Mesendoderm (in vitro differentiated cells): ENCODE data around the gene SYNE2.
A peak's percentile ranks its signal among the peaks of the same experiment; 100 is the strongest.

Source experiments
- DNase-seq: peaks from one replicate; pipeline ENCODE4 v3.0.0; 2013
- H2AK5ac ChIP-seq: 2 replicates; pipeline ENCODE4 v1.6.1; 2013; ENCODE audit warnings: low read length, inconsistent platforms
- H2BK120ac ChIP-seq: 2 replicates; pipeline ENCODE4 v1.6.1; 2013; ENCODE audit warnings: low read depth, mild to moderate bottlenecking, low read length, moderate library complexity, mixed read lengths
- H2BK15ac ChIP-seq: replicated peaks from 2 replicates; pipeline ENCODE4 v1.6.1; 2013; ENCODE audit warnings: low read depth, mild to moderate bottlenecking, moderate library complexity
- H2BK5ac ChIP-seq: 2 replicates; pipeline ENCODE4 v1.6.1; 2013; ENCODE audit warnings: low read length, inconsistent platforms
- H3K18ac ChIP-seq: 2 replicates; pipeline ENCODE4 v1.6.1; 2013; ENCODE audit warnings: mild to moderate bottlenecking, low read length, mixed read lengths
- H3K23ac ChIP-seq: one replicate; pipeline ENCODE4 v1.6.1; 2013; ENCODE audit warnings: low read length
- H3K27ac ChIP-seq: 2 replicates; pipeline ENCODE4 v1.5.1; 2013; ENCODE audit warnings: low read depth, mild to moderate bottlenecking, inconsistent platforms, low read length, moderate library complexity
- H3K27me3 ChIP-seq: 2 replicates; pipeline ENCODE4 v1.6.1; 2013; ENCODE audit warnings: low read length, control low read depth, mild to moderate bottlenecking, inconsistent platforms; ENCODE audit not compliant: insufficient read depth, poor library complexity
- H3K36me3 ChIP-seq: 2 replicates; pipeline ENCODE4 v1.6.1; 2013; ENCODE audit warnings: low read length, inconsistent platforms; ENCODE audit not compliant: control insufficient read depth, insufficient read depth
- H3K4ac ChIP-seq: one replicate; pipeline ENCODE4 v1.6.1; 2013; ENCODE audit warnings: low read depth, mild to moderate bottlenecking, low read length, moderate library complexity
- H3K4me1 ChIP-seq: 2 replicates; pipeline ENCODE4 v1.6.1; 2013; ENCODE audit warnings: low read depth, low read length, inconsistent platforms; ENCODE audit not compliant: control insufficient read depth
- H3K4me2 ChIP-seq: 2 replicates; pipeline ENCODE4 v1.6.1; 2013; ENCODE audit warnings: low read length
- H3K4me3 ChIP-seq: 2 replicates; pipeline ENCODE4 v1.5.1; 2013; ENCODE audit warnings: mild to moderate bottlenecking, low read length
- H3K56ac ChIP-seq: one replicate; pipeline ENCODE4 v1.6.1; 2013; ENCODE audit warnings: low read length
- H3K79me1 ChIP-seq: 2 replicates; pipeline ENCODE4 v1.6.1; 2013; ENCODE audit warnings: low read length, inconsistent platforms
- H3K79me2 ChIP-seq: 2 replicates; pipeline ENCODE4 v1.6.1; 2013; ENCODE audit warnings: mild to moderate bottlenecking, low read length; ENCODE audit not compliant: control insufficient read depth, insufficient read depth
- H3K9ac ChIP-seq: 2 replicates; pipeline ENCODE4 v1.6.1; 2013; ENCODE audit warnings: low read length, inconsistent platforms
- H4K5ac ChIP-seq: one replicate; pipeline ENCODE4 v1.6.1; 2013; ENCODE audit warnings: low read length
- H4K8ac ChIP-seq: one replicate; pipeline ENCODE4 v1.6.1; 2013; ENCODE audit warnings: low read depth, mild to moderate bottlenecking, control low read depth, low read length, moderate library complexity
- WGBS: extraction: QIAGEN DNeasy Blood & Tissue Kit; methylation state at CpG from one replicate; pipeline ENCODE4 v1.1.7; 2013; ENCODE audit warnings: low lambda C conversion rate, missing lambda C conversion rate; ENCODE audit not compliant: insufficient coverage; ENCODE audit errors: extremely low coverage; 5-methylcytosine and 5-hydroxymethylcytosine counted together

SYNE2 gene

DNA sequence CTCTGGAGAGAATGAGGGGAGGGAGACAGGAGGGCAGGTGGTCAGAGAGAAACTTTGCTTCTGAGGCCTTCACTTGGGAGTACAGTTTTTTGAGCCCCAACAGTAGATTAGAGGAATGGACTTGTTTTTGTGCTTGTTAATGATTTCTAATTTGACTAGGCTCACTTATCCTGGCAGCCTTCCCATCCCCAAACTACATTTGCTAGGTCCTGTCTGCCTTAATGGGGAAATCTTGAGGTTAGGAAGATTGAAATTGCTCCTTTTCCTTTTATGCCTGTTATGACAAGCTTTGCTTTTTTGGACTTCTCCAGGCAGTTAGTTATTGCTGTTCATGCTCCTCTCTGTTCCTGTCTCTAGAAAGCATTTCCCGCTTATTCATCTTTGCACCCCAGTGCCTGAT is 37.7 kb downstream of the SYNE2 start:
- Histone ChIP-seq H2BK15ac (no peak overlapping the region), H3K4me1 (no peaks in the 10 kb centered on the region), H2BK120ac (no peak overlapping the region), H3K4ac (no peak overlapping the region), H3K36me3 (no peaks in the 10 kb centered on the region), H3K79me2 (no peaks in the 10 kb centered on the region), H2AK5ac (no peak overlapping the region), H3K79me1 (no peaks in the 10 kb centered on the region), H4K5ac (no peak overlapping the region), H2BK5ac (no peak overlapping the region), H3K27ac (no peak overlapping the region), H3K23ac (no peak overlapping the region), H4K8ac (no peak overlapping the region), H3K18ac (no peak overlapping the region), H3K9ac (no peak overlapping the region), H3K56ac (no peak overlapping the region), H3K4me2 (no peak overlapping the region), H3K4me3 (no peak overlapping the region), H3K27me3 (no peaks in the 10 kb centered on the region)
- no CpG with 5 or more reads among the region's 1 CpG for WGBS
- DNase-seq, result no peak

- Histone ChIP-seq H3K79me1 (no peaks in the 10 kb centered on the region), H3K56ac (no peak overlapping the region), H2BK15ac (no peak overlapping the region), H3K79me2 (no peaks in the 10 kb centered on the region), H2BK5ac (no peak overlapping the region), H3K9ac (no peak overlapping the region), H3K27me3 (no peaks in the 10 kb centered on the region), H3K4me1 (no peaks in the 10 kb centered on the region), H3K4me2 (no peak overlapping the region), H2BK120ac (no peak overlapping the region), H2AK5ac (no peak overlapping the region), H3K4ac (no peak overlapping the region), H3K23ac (no peak overlapping the region), H3K36me3 (no peaks in the 10 kb centered on the region), H4K8ac (no peak overlapping the region), H4K5ac (no peak overlapping the region), H3K27ac (no peak overlapping the region), H3K18ac (no peak overlapping the region), H3K4me3 (no peak overlapping the region)
- no CpG with 5 or more reads among the region's 10 CpGs for WGBS
- DNase-seq, result peak; percentile 27
Measured at GRCh38 chr14:63891148-63891975, 38.6 kb downstream of the SYNE2 start.

- no peak overlapping the region for H2BK120ac ChIP-seq
- H4K8ac ChIP-seq, result no peak overlapping the region
- H2AK5ac ChIP-seq, result no peak overlapping the region
- no peak overlapping the region for H3K4ac ChIP-seq
- no peaks in the 10 kb centered on the region for H3K4me1 ChIP-seq
- H2BK5ac ChIP-seq, result no peak overlapping the region
- no peaks in the 10 kb centered on the region for H3K27me3 ChIP-seq
- no peak overlapping the region for H2BK15ac ChIP-seq
- no peak overlapping the region for H3K23ac ChIP-seq
- WGBS, result no CpG with 5 or more reads among the region's 2 CpGs
- H3K4me2 ChIP-seq, result no peak overlapping the region
- H3K79me1 ChIP-seq, result no peaks in the 10 kb centered on the region
- no peaks in the 10 kb centered on the region for H3K36me3 ChIP-seq
- no peak overlapping the region for H3K18ac ChIP-seq
- no peak for DNase-seq
- H4K5ac ChIP-seq, result no peak overlapping the region
- H3K4me3 ChIP-seq, result no peak overlapping the region
- H3K56ac ChIP-seq, result no peak overlapping the region
- no peaks in the 10 kb centered on the region for H3K79me2 ChIP-seq
- H3K27ac ChIP-seq, result no peak overlapping the region
- no peak overlapping the region for H3K9ac ChIP-seq
Measured at GRCh38 chr14:63892265-63892664, 39.5 kb downstream of the SYNE2 start.

DNA sequence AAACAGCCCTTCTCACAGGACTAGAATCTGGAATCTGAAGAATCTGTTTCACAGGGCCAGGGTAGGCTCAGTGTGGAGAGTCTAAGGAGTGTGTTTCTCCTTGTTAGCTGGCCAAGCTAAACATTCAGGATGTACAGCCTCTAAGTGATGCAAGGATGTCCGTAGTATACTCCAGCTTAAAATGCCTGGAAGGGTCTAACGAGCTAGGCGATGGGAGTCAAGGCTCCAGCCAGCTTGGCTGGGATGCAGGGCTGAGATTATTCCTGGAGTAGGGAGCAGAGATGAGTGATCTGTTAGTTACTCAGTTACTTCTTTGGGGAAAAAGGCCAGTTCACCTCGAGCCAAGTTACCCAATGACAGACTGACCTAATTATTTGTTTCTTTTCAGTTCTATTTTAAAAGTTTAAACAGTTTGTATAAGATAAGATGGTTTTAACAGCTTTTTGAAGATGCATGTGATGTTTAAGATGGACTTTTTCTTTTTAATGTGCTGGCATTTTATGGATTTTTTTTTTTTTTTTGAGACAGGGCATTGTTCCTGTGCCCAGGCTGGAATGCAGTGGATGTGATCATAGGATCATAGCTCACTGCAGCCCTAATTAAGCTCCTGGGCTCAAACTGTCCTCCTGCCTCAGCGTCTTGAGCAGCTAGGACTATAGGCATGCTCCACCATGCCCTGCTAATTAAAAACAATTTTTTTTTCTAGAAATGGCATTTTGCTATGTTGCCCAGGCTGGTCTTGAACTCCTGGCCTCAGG is 41.1 kb downstream of the SYNE2 start:
- peak; percentile 17 for DNase-seq
- H2AK5ac ChIP-seq, result no peak overlapping the region
- WGBS, result no CpG with 5 or more reads among the region's 5 CpGs
- no peak overlapping the region for H3K27ac ChIP-seq
- no peak overlapping the region for H2BK15ac ChIP-seq
- no peaks in the 10 kb centered on the region for H3K4me1 ChIP-seq
- no peak overlapping the region for H3K4ac ChIP-seq
- H4K5ac ChIP-seq, result no peak overlapping the region
- H3K27me3 ChIP-seq, result no peaks in the 10 kb centered on the region
- no peak overlapping the region for H2BK120ac ChIP-seq
- no peaks in the 10 kb centered on the region for H3K36me3 ChIP-seq
- no peak overlapping the region for H3K9ac ChIP-seq
- no peak overlapping the region for H3K4me2 ChIP-seq
- H3K23ac ChIP-seq, result no peak overlapping the region
- H3K56ac ChIP-seq, result no peak overlapping the region
- H3K79me1 ChIP-seq, result no peaks in the 10 kb centered on the region
- no peaks in the 10 kb centered on the region for H3K79me2 ChIP-seq
- no peak overlapping the region for H2BK5ac ChIP-seq
- no peak overlapping the region for H4K8ac ChIP-seq
- H3K4me3 ChIP-seq, result no peak overlapping the region
- H3K18ac ChIP-seq, result no peak overlapping the region

DNA sequence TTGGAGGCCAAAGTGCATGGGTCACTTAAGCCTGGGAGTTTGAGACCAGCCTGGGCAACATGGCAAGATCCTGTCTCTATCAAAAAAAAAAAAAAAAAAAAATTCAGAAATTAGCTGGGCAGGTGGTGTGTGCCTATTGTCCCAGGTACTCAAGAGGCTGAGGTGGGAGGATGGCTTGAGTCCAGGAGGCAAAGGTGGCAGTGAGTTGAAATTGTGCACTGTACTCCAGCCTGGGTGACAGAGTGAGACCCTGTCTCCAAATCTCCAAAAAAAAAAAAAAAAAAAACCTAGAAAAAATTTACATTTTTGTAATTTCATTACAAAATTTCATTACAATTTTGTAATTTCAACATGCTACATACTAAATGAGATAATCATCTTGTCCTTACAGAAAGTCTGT is 42.7 kb downstream of the SYNE2 start:
- H3K18ac ChIP-seq, result no peak overlapping the region
- H3K79me1 ChIP-seq, result no peaks in the 10 kb centered on the region
- no peaks in the 10 kb centered on the region for H3K79me2 ChIP-seq
- no peaks in the 10 kb centered on the region for H3K27me3 ChIP-seq
- no peak overlapping the region for H2BK15ac ChIP-seq
- no peak overlapping the region for H3K4ac ChIP-seq
- no peak overlapping the region for H2BK5ac ChIP-seq
- no peak overlapping the region for H4K5ac ChIP-seq
- no peak overlapping the region for H2BK120ac ChIP-seq
- H2AK5ac ChIP-seq, result no peak overlapping the region
- H3K4me1 ChIP-seq, result no peaks in the 10 kb centered on the region
- H3K36me3 ChIP-seq, result no peaks in the 10 kb centered on the region
- no peak overlapping the region for H4K8ac ChIP-seq
- no peak overlapping the region for H3K56ac ChIP-seq
- no peak overlapping the region for H3K9ac ChIP-seq
- H3K23ac ChIP-seq, result no peak overlapping the region
- H3K27ac ChIP-seq, result no peak overlapping the region
- no peak for DNase-seq
- H3K4me3 ChIP-seq, result no peak overlapping the region
- no peak overlapping the region for H3K4me2 ChIP-seq
